DND-41 (cell line): ENCODE measurements around the gene ZNF253.

Experiments used
- EZH2 ChIP-seq: IDR thresholded peaks from 3 replicates; pipeline ENCODE4 v1.6.1; 2012; ENCODE audit warnings: borderline replicate concordance, low read depth, mild to moderate bottlenecking, moderate library complexity, low read length, inconsistent platforms; ENCODE audit not compliant: severe bottlenecking
- TF ChIP-seq, protein P1 (sequence below): IDR thresholded peaks from 2 replicates; pipeline ENCODE4 v1.5.1; 2012; ENCODE audit warnings: borderline replicate concordance, low read length, moderate library complexity, mild to moderate bottlenecking; ENCODE audit not compliant: poor library complexity, severe bottlenecking; ENCODE audit errors: extremely low read depth

DNA sequence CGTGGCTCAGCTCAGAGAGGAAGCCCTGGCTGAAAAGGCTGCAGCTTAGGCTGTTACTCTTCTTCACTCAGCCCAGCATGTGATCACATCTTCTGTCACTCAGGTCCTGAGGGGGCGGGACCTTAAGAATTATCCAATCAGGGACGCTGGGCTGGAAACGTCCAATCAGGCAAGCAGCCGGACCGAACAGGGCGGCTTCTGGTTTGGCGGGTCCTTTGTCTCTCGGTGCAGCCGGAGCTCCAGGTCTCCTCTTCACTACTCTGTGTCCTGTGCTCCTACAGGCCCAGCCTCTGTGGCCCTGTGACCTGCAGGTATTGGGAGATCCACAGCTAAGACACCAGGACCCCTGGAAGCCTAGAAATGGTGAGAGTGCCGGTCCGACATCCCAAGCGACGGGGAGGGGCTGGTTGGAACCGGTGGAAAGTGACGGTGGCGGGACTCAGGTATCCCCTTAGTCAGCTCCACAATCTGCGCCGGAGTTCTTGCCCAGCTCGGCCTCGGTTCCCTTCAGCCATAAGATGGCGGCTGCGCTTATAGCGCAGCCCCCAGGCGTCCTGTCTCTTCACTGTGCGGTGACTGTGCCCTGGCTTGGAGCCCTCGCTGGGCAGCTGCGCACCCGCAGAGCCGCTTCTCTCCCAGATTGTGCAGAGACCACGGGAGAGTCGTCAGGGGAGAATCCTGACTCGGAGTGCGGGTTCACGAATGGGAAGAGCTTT, 35.2 kb downstream of the ZNF253 start, which contains the start of gene ZNF93:
- TF ChIP-seq EZH2: no peak
- TF ChIP-seq, protein P1, sequence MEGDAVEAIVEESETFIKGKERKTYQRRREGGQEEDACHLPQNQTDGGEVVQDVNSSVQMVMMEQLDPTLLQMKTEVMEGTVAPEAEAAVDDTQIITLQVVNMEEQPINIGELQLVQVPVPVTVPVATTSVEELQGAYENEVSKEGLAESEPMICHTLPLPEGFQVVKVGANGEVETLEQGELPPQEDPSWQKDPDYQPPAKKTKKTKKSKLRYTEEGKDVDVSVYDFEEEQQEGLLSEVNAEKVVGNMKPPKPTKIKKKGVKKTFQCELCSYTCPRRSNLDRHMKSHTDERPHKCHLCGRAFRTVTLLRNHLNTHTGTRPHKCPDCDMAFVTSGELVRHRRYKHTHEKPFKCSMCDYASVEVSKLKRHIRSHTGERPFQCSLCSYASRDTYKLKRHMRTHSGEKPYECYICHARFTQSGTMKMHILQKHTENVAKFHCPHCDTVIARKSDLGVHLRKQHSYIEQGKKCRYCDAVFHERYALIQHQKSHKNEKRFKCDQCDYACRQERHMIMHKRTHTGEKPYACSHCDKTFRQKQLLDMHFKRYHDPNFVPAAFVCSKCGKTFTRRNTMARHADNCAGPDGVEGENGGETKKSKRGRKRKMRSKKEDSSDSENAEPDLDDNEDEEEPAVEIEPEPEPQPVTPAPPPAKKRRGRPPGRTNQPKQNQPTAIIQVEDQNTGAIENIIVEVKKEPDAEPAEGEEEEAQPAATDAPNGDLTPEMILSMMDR: no peak
